Activated CD8-positive, alpha-beta memory T cell treated with anti-CD3 and anti-CD28 coated beads for 24 hours (primary cell): ENCODE measurements around the gene PCID2.

Experiments
- DNase-seq: peaks from one replicate; pipeline ENCODE4 v3.0.0-alpha.2; 2020

Gene PCID2

GRCh38 chr13:113186061-113186900 is 22.2 kb downstream of the PCID2 start:
- no peak for DNase-seq

GRCh38 chr13:113184568-113185440 is 23.7 kb downstream of the PCID2 start:
- no peak for DNase-seq

- DNase-seq: no peak
These were observed 24.9 kb downstream of the PCID2 start for GRCh38 chr13:113183450-113184129.

GRCh38 chr13:113182046-113182445 is 26.4 kb downstream of the PCID2 start:
- DNase-seq: no peak

GRCh38 chr13:113179374-113180230 is 28.9 kb downstream of the PCID2 start:
- DNase-seq: no peak

- no peak for DNase-seq
These were observed 29.6 kb downstream of the PCID2 start for GRCh38 chr13:113178896-113179167.

- DNase-seq: no peak
These were observed 30.2 kb downstream of the PCID2 start for GRCh38 chr13:113178070-113178895.

- no peak for DNase-seq
These were observed 31.6 kb downstream of the PCID2 start for GRCh38 chr13:113176822-113177221.

- no peak for DNase-seq
These were observed 32.2 kb downstream of the PCID2 start for GRCh38 chr13:113176280-113176679.

- DNase-seq: no peak
These were observed 36.0 kb downstream of the PCID2 start for GRCh38 chr13:113172419-113172926.

- DNase-seq: no peak
These were observed 37.0 kb downstream of the PCID2 start for GRCh38 chr13:113171250-113172125.

GRCh38 chr13:113170511-113170910 is 38.0 kb downstream of the PCID2 start:
- DNase-seq: no peak

- DNase-seq: no peak
These were observed 38.9 kb downstream of the PCID2 start for GRCh38 chr13:113169277-113170272.

- DNase-seq: no peak
These were observed 40.3 kb downstream of the PCID2 start for GRCh38 chr13:113168211-113168610.

GRCh38 chr13:113167575-113167974 is 40.9 kb downstream of the PCID2 start:
- DNase-seq: no peak

GRCh38 chr13:113167155-113167554 is 41.3 kb downstream of the PCID2 start:
- no peak for DNase-seq

GRCh38 chr13:113166681-113167080 is 41.8 kb downstream of the PCID2 start:
- no peak for DNase-seq

GRCh38 chr13:113166266-113166665 is 42.2 kb downstream of the PCID2 start:
- no peak for DNase-seq

GRCh38 chr13:113164492-113164891 is 44.0 kb downstream of the PCID2 start:
- no peak for DNase-seq
